SU-DHL-6 (cell line): Measurements from ENCODE around the gene HOXC12.

ENCODE experiments used
- EZH2phosphoT487 ChIP-seq: fragments of 200-600 bp; sonication (generic), shearing (Covaris generic); conservative IDR thresholded peaks from 2 replicates; pipeline ENCODE4 v1.6.1; 2018; ENCODE audit warnings: mild to moderate bottlenecking, antibody characterized with exemption, low read length, moderate library complexity, mixed read lengths
- TF ChIP-seq, protein P1 (sequence below): fragments of 200-600 bp; sonication (generic); IDR thresholded peaks from one replicate; pipeline ENCODE4 v1.5.1; 2017; ENCODE audit warnings: antibody characterized with exemption, mild to moderate bottlenecking, low read length, moderate library complexity; ENCODE audit not compliant: insufficient read depth, poor library complexity, severe bottlenecking

- TF ChIP-seq, protein P1, sequence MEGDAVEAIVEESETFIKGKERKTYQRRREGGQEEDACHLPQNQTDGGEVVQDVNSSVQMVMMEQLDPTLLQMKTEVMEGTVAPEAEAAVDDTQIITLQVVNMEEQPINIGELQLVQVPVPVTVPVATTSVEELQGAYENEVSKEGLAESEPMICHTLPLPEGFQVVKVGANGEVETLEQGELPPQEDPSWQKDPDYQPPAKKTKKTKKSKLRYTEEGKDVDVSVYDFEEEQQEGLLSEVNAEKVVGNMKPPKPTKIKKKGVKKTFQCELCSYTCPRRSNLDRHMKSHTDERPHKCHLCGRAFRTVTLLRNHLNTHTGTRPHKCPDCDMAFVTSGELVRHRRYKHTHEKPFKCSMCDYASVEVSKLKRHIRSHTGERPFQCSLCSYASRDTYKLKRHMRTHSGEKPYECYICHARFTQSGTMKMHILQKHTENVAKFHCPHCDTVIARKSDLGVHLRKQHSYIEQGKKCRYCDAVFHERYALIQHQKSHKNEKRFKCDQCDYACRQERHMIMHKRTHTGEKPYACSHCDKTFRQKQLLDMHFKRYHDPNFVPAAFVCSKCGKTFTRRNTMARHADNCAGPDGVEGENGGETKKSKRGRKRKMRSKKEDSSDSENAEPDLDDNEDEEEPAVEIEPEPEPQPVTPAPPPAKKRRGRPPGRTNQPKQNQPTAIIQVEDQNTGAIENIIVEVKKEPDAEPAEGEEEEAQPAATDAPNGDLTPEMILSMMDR: no peak
- no peak for TF ChIP-seq EZH2phosphoT487
Measured at GRCh38 chr12:53999559-54000115, 44.9 kb downstream of the HOXC12 start.
